Choroid plexus epithelial cell (primary cell): Measurements from ENCODE around the gene CAT.

Experiments
- DNase-seq: peaks from one replicate; pipeline ENCODE4 v3.0.0-alpha.2; 2010; ENCODE audit warnings: low read depth
- H3K4me3 ChIP-seq: 2 replicates; pipeline ENCODE4 v1.5.1; 2011; ENCODE audit warnings: low read depth, mild to moderate bottlenecking, control low read depth, low read length, moderate library complexity
- CTCF ChIP-seq: conservative IDR thresholded peaks from 2 replicates; pipeline ENCODE4 v1.5.1; 2011; ENCODE audit warnings: low read depth, mild to moderate bottlenecking, control low read depth, inconsistent platforms, low read length, moderate library complexity

Gene CAT

GRCh38 chr11:34438529-34439507 is at the start of gene CAT:
TSS of gene CAT (plus strand) at chr11:34438934. CDS start at chr11:34439014, 80 bp downstream.
- peak; percentile 99 for DNase-seq
- peak within 1 kb of the TSS; percentile 82 for H3K4me3 ChIP-seq
- no peak for TF ChIP-seq CTCF

- no peak for TF ChIP-seq CTCF
- no peak overlapping the region for H3K4me3 ChIP-seq
- no peak for DNase-seq
Observed at GRCh38 chr11:34394771-34395300, 43.9 kb upstream of the CAT start.

GRCh38 chr11:34395916-34396550 is 42.7 kb upstream of the CAT start:
- no peak for TF ChIP-seq CTCF
- no peak overlapping the region for H3K4me3 ChIP-seq
- DNase-seq, result no peak

GRCh38 chr11:34397120-34397519 is 41.6 kb upstream of the CAT start:
- TF ChIP-seq CTCF, result no peak
- DNase-seq, result no peak
- H3K4me3 ChIP-seq, result no peak overlapping the region

GRCh38 chr11:34397811-34398210 is 40.9 kb upstream of the CAT start:
- H3K4me3 ChIP-seq, result no peak overlapping the region
- DNase-seq, result no peak
- no peak for TF ChIP-seq CTCF

GRCh38 chr11:34403431-34403830 is 35.3 kb upstream of the CAT start:
- H3K4me3 ChIP-seq, result no peak overlapping the region
- no peak for TF ChIP-seq CTCF
- no peak for DNase-seq
